Panc1 (cell line): ENCODE results near the gene CDK17. TPM values are rescaled to one million over a fixed set of nuclear protein-coding genes. Genes with fewer than 3 reads are reported as not detected.

Experiments used
- ATAC-seq: fragments of 200-7000 bp; cut with Tn5 transposase; 2 replicates; pipeline ENCODE4 v1.9.1; 2020; ENCODE audit warnings: mild to moderate bottlenecking, moderate library complexity
- BruUV-seq: library from RNA; stranded (reverse); fragments of 400-500 nt; replicated peaks from 2 replicates; lab custom pipeline; 2021; lab: Mats Ljungman, UMichigan
- CTCF ChIA-PET: fragments of 300-600 bp; sonication (Branson Sonifier 250); formaldehyde crosslinking; loops from one replicate; lab custom pipeline; 2022; ENCODE audit warnings: antibody characterized with exemption; lab: Charles Lee
- POLR2A ChIA-PET: fragments of 300-600 bp; sonication (Branson Sonifier 250); formaldehyde crosslinking; loops from one replicate; lab custom pipeline; 2022; ENCODE audit warnings: antibody characterized with exemption; lab: Charles Lee
- DNase-seq: peaks from one replicate; pipeline ENCODE4 v3.0.0-alpha.2; 2010; ENCODE audit warnings: low read depth, low spot score
- H3K27ac ChIP-seq: 2 replicates; pipeline ENCODE4 v1.5.1; 2011; ENCODE audit warnings: mild to moderate bottlenecking, low read length, inconsistent platforms
- H3K27me3 ChIP-seq: fragments of 200-500 bp; sonication (Bioruptor generic); 2 replicates; pipeline ENCODE4 v1.6.0; 2014; ENCODE audit warnings: low read length, inconsistent platforms; ENCODE audit not compliant: control insufficient read depth, insufficient read depth
- H3K36me3 ChIP-seq: fragments of 200-500 bp; sonication (Bioruptor generic); 2 replicates; pipeline ENCODE4 v1.5.1; 2014; ENCODE audit warnings: inconsistent platforms, mild to moderate bottlenecking, low read length, moderate library complexity; ENCODE audit not compliant: control insufficient read depth, insufficient read depth
- H3K4me1 ChIP-seq: 2 replicates; pipeline ENCODE4 v1.5.1; 2011; ENCODE audit warnings: inconsistent platforms, mild to moderate bottlenecking, low read length, moderate library complexity; ENCODE audit not compliant: control insufficient read depth, insufficient read depth
- H3K4me3 ChIP-seq, 2 experiments: 2 replicates each; pipeline ENCODE4 v1.5.1; 2011 to 2012; ENCODE audit warnings: low read depth in 2 of 2, low read length in 2 of 2, mild to moderate bottlenecking in 2 of 2, inconsistent platforms in 1 of 2, moderate library complexity in 1 of 2
- H3K9me3 ChIP-seq: fragments of 200-500 bp; sonication (Bioruptor generic); 2 replicates; pipeline ENCODE4 v1.5.1; 2014; ENCODE audit warnings: low read depth, mild to moderate bottlenecking, inconsistent platforms, low read length, moderate library complexity; ENCODE audit not compliant: control insufficient read depth, insufficient read depth
- CTCF ChIP-seq: fragments of 450-650 bp; IDR thresholded peaks from 2 replicates; pipeline ENCODE4 v1.5.1; 2017; ENCODE audit warnings: mild to moderate bottlenecking
- POLR2AphosphoS5 ChIP-seq: IDR thresholded peaks from 2 replicates; pipeline ENCODE4 v1.6.1; 2012; ENCODE audit warnings: mild to moderate bottlenecking, low read depth, low read length, moderate library complexity
- REST ChIP-seq, 2 experiments: IDR thresholded peaks; 2 replicates each; pipeline ENCODE4 v1.6.1; 2011 to 2012; ENCODE audit warnings: low read depth in 2 of 2, control low read depth in 1 of 2, low read length in 1 of 2, mild to moderate bottlenecking in 1 of 2, moderate library complexity in 1 of 2; ENCODE audit not compliant: insufficient read depth in 1 of 2
- SIN3A ChIP-seq: IDR thresholded peaks from 2 replicates; pipeline ENCODE4 v1.6.1; 2012; ENCODE audit warnings: low read depth, mild to moderate bottlenecking, low read length, moderate library complexity, borderline replicate concordance; ENCODE audit not compliant: insufficient read depth
- TCF7L2 ChIP-seq: IDR thresholded peaks from 2 replicates; pipeline ENCODE4 v1.6.1; 2011; ENCODE audit warnings: mild to moderate bottlenecking, low read depth, low read length, inconsistent platforms
- in situ Hi-C: cut with HindIII; loops from 2 replicates; pipeline ENCODE4 v1.10.0; 2016; ENCODE audit warnings: low sequenced_read_pairs, low pct_unique_long_range_greater_than_20kb
- intact Hi-C: fragments of 100-400 bp; cut with micrococcal nuclease; formaldehyde crosslinking; loops from one replicate; pipeline ENCODE4 v1.10.0; 2022; ENCODE audit not compliant: unreplicated experiment
- total RNA-seq: library from RNA; stranded (reverse); gene quantifications from one replicate; pipeline ENCODE4 v1.2.1, GENCODE V29; 2021; ENCODE audit not compliant: unreplicated experiment

CDK17 gene
- total RNA-seq, 1 experiment from 2014 or later = 23.2 TPM

GRCh38 chr12:96240656-96241055 is 159.6 kb downstream of the CDK17 start:
- no peak for DNase-seq
- intact Hi-C loops (no loop called here), in situ Hi-C loops (no loop called here)
- Histone ChIP-seq H3K4me3 (no peak overlapping the region), H3K9me3 (no peaks in the 10 kb centered on the region), H3K27ac (no peak overlapping the region), H3K27me3 (no peaks in the 10 kb centered on the region), H3K36me3 (no peaks in the 10 kb centered on the region), H3K4me1 (peaks cover 3% of the 10 kb centered on the region; the same call in 1 of the 2 replicates)
- no peak for ATAC-seq
- POLR2A ChIA-PET = no interaction called here
- CTCF ChIA-PET = no interaction called here
- no TSS peak for BruUV-seq
- TF ChIP-seq CTCF (no peak), POLR2AphosphoS5 (no peak), REST (IDR thresholded peaks at IDR 0.05; ENCODE audit: insufficient read depth in 1 of 2, low read depth in 2 of 2, low read length in 1 of 2) (no peak), TCF7L2 (no peak), SIN3A (no peak)

GRCh38 chr12:96239711-96240635 is 160.3 kb downstream of the CDK17 start:
- H3K27me3 ChIP-seq = no peaks in the 10 kb centered on the region
- intact Hi-C loops = no loop called here
- in situ Hi-C loops = no loop called here
- DNase-seq (no peak), ATAC-seq (no peak)
- POLR2A ChIA-PET = no interaction called here
- no TSS peak for BruUV-seq
- H3K36me3 ChIP-seq = no peaks in the 10 kb centered on the region
- TF ChIP-seq SIN3A (no peak), REST (IDR thresholded peaks at IDR 0.05; ENCODE audit: insufficient read depth in 1 of 2, low read depth in 2 of 2, low read length in 1 of 2) (no peak), TCF7L2 (no peak), CTCF (no peak), POLR2AphosphoS5 (no peak)
- no peak overlapping the region for H3K4me3 ChIP-seq
- H3K9me3 ChIP-seq = no peaks in the 10 kb centered on the region
- CTCF ChIA-PET = no interaction called here
- no peak overlapping the region for H3K27ac ChIP-seq
- H3K4me1 ChIP-seq = peaks cover 3% of the 10 kb centered on the region; the same call in 1 of the 2 replicates
